HG02588 (cell line): ENCODE measurements around the gene ADGRF5.

ENCODE experiments used
- ATAC-seq: cut with Tn5 transposase; IDR thresholded peaks from one replicate; pipeline ENCODE4 v1.9.1; 2021; ENCODE audit warnings: mild to moderate bottlenecking, moderate library complexity; ENCODE audit not compliant: unreplicated experiment

Gene ADGRF5

GRCh38 chr6:46921731-46922130, at the start of gene ADGRF5:
Gene ADGRF5, minus strand, starts transcription at chr6:46921938. Its CDS starts 15,176 bp downstream, at chr6:46906762.
- no peak for ATAC-seq

DNA sequence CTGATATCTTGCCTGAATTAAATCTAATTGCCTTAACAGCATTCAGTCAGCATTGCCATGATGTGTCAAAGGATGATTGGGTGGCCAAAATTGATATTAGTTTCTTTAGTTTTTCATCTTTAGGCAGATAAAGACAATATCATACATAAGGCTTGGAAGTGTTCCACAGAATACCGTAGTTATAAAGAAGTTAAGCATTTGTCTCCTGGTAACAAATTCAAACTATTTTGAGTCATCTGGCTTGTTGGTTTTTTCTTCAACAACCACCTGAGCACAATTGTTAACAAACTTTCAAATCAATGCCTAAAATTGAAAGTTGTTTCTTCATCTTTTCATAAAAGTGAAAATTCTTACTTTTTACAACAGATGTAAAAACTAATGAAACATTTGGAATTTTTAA, 47.5 kb upstream of the ADGRF5 start:
- ATAC-seq = no peak

DNA sequence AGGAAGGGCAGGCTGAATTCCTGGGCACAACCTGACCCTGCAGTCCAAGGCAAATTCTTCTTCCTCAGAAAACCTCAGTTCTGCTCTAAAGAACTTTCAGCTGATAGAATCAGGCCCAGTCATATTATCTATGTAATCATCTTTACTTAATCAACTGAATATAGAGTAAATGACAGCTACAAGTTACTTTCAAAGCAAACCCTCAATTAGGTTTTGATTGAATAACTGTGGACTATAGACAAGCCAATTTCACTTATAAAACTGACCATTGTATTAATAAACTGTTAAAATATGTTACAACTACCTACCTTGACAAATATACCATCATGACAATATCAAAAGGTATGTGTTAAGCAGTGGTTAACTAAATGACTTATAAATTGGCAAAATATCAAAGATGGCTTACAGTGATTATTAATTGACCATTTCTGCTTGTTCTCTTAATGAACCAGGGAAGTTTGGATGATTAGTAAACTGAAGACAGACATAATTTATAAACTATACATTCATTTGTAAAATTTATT, 46.1 kb upstream of the ADGRF5 start:
- ATAC-seq = no peak

DNA sequence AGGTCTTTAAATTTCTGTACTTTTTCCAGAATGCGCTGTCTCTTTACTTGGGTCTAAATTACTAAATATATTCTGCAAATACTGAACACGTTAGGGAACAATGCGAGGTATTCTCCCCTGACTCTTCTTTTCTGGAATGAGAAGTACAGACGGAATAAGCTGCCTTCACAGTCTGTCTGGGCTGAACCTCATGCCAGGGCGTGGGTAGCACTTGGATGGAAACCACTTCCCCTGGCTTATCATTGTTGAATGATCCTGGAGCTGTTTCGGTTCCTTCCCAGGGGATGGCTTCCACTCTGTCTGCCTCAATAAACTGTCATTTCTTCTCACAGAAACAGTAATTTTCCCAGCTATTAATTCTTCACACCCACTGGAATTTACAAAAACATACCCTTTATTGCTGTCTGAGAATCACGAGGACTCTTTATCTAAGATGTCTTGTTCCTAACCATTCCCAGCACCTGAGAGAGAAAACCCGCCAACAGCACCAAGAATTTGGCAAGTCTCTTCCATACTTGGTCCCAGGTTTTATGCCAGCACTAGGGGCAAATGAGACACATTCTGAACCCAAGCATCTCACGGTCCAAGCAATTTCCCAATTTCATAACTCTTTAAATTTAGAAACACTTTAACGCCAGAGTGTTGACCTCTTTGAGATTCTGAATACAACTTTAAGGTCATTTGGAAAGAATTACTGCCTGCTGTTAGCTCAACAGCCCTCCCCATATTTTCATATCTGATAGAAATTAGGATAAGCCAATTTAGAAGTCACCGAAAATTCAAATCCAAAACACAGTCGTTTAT, 43.2 kb upstream of the ADGRF5 start:
- no peak for ATAC-seq

- ATAC-seq = no peak
Measured at GRCh38 chr6:46963626-46964025, 41.9 kb upstream of the ADGRF5 start.

- no peak for ATAC-seq
Measured at GRCh38 chr6:46963039-46963438, 41.3 kb upstream of the ADGRF5 start.

DNA sequence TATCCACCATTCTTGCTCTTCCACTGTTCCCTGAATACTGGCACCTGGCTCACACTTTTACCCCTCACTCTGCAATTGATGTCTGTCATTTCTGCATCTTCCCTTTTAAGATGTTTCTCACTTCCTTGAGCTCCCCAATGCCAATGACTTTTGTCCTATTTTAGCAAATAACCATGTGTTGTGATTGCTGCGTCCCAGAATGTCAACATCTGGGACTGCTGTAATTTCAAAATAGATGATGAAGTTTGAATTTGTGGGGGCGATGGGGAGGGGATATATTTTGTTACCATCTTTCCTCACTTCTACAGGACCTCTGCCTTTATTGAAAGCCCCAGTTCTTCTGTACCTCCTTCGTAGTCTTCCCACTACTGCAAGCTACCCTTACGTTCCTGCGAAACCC, 40.0 kb upstream of the ADGRF5 start:
- no peak for ATAC-seq

- no peak for ATAC-seq
Measured at GRCh38 chr6:46961232-46961631, 39.5 kb upstream of the ADGRF5 start.

- ATAC-seq = no peak
Measured at GRCh38 chr6:46959419-46959818, 37.7 kb upstream of the ADGRF5 start.

- ATAC-seq = no peak
Measured at GRCh38 chr6:46956409-46956808, 34.7 kb upstream of the ADGRF5 start.

GRCh38 chr6:46954837-46955451, 33.2 kb upstream of the ADGRF5 start:
- ATAC-seq = no peak

GRCh38 chr6:46953921-46954320, 32.2 kb upstream of the ADGRF5 start:
- no peak for ATAC-seq

DNA sequence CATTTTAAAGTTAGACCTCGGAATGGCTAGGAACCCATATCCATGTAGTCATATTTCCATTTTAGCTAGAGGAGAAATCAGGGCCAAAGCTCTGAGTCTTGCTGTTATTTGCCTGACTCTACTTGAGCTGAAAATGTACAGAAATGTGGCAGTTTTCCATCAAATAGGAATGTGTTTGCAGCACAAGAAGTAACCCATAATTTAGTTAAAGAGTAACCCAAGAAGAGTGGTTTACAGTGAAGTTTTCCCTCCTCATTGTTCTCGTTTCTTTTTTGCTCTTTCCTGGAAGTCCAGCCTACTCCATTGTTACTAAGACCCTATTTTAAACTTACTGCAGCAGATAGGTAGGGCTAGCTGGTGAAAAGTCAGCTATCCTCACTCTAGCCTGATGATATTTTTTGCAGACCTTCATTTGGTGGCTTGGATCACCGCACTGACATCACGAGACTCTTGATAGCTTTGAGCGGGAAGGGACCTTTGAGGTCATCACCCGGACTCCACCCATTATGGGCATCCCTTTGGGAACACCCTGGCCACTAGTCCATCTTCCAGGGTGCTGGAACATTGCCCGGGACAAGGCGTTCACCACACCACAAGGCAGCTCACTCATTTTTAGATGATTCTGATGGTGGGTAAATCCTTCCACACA, 28.0 kb upstream of the ADGRF5 start:
- no peak for ATAC-seq

DNA sequence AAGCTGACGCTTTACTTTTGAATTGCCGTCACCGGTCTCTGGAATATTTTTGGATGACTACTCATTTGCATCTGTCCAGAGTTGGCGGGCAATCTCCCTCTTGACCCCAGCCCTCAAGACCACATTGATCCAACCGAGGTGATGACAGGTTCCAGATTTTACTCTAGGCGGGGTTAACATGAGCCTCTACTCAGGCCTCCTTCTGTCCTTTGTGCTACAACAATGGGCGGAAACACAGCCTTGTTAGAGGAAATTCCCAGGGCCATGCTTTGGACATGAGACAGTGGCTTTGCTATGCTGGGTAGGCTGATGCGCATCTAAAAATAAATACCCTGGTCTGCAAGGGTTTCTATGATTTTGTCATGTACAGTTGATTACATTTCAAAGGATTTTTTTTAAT, 27.0 kb upstream of the ADGRF5 start:
- no peak for ATAC-seq

GRCh38 chr6:46947497-46947896, 25.8 kb upstream of the ADGRF5 start:
- no peak for ATAC-seq

DNA sequence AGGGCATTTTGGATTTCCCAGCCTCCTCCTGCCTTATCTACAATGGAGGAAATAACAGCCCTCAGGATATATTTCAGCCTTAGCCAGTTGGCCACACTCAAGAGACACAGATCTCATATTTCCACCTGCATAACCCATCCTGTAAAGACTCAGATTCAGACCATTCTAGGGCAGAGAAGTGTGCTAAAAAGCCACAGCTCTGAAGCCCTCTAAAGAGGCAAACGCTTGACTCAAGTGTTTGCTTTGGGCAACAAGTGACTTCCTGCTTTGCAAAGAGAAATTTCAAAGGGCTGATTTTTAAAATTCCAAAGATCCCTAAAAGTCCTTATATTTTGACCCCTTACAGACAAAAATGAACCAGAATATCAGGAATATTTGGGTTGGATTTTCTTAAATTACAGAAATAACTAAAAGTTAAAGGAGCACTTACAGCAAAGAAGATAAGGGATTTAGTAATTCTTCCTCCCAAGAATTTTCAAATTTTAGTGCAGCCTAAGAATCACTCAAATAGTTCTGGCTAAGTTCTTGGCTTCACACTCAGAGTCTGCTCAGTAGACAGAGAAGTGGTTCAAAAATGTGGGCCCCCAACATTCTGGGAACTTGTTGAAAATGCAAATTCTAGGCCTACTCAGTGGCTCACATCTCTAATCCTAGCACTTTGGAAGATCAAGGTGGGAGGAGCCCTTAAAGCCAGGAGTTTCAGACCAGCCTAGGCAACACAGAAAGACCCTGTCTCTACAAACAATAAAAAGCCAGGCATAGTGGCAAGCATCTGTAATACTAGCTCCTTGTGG, 18.9 kb upstream of the ADGRF5 start:
- ATAC-seq = no peak

DNA sequence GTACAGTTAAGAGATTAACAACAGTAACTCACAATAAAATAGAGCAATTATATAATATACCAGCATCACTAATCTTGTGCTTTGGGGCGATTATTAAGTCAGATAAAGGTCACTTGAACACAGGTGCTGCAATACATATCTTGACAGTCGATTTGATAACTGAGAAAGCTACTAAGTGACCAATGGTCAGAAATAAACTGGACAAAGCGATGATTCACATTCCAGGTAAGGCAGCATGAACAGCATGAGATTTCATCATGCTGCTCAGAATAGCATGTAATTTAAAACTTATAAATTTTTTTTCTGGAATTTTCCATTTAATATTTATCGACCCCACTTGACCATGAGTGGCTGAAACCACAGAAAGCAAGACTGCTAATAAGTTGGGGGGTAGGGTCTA, 15.9 kb upstream of the ADGRF5 start:
- ATAC-seq = no peak

- no peak for ATAC-seq
Measured at GRCh38 chr6:46935687-46936086, 13.9 kb upstream of the ADGRF5 start.

DNA sequence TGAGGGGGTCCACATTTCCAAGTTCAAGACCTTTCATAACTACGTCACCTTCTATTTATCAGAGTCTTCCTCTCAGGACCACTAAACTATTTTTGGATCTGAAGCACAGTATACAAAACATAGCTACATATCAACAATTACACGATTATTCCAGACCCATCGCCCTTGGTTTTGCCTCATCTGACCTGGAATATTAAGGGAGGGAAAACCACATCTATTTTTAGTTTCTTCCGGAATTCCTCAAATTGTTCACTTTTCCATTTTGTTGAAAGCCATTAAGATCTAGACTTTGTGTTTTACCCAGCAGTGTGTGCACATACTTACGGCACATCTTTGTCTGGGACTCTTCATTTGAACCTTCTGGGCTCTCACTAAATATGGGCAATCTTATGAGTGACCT, 12.0 kb upstream of the ADGRF5 start:
- no peak for ATAC-seq

DNA sequence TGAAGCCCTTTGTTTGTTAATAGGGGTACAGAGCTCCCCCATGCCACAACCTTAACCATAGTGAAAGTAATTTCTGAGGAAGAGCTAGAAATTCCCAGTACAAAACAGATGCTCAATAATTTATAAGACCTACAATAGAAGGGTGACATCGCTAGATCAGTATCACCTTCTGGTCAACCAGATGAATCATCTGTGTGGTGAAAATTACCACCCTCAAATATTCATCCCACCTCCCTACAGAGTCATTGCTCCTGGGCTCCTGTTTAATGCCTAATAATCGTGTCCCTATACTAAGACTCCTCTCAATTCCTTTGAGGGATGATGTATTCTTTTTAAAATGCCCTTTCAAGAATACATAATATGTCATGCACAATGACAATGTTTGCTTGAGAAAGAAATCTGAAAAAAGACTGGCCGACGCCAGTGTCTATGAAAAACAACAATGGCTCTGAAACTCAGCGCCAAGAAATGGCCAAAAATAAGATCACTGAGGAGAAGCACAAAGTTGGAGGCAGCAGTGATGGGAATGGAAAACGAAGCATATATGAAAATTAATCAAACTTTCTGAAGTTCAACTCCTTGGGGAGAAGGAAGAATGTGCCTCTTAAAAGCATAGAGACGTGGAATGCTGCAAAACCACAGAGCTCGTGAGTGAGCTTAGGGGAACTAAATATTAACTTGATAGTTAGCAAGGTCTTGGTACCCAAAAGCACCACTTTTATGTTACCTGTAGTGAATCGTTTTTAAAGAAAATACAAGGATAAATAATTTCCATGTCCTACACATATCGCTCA, 11.0 kb upstream of the ADGRF5 start:
- ATAC-seq = no peak
